Sigmoid colon (tissue), 4 donors: ENCODE measurements around the gene RASA4.
"Not testable (repeated sequence)": the region's sequence is repeated elsewhere in the genome, so short reads cannot be mapped to it uniquely, and the experiment has no call there.

ENCODE experiments used
- CTCF ChIP-seq, 4 experiments: fragments of 450-650 bp in 3 of 4; fragments of 200-600 bp in 1 of 4; IDR thresholded peaks; one replicate each; pipeline ENCODE4 v1.5.1; 2016 to 2019; ENCODE audit warnings: antibody characterized with exemption in 4 of 4, mild to moderate bottlenecking in 3 of 4, moderate library complexity in 2 of 4
- EP300 ChIP-seq, 4 donors: sonication (generic); formaldehyde crosslinking; IDR thresholded peaks; one replicate each; pipeline ENCODE4 v1.6.1; 2017; ENCODE audit warnings: antibody characterized with exemption in 4 of 4
- POLR2A ChIP-seq, 2 donors: fragments of 450-650 bp; IDR thresholded peaks; one replicate each; pipeline ENCODE4 v1.6.1; 2016; ENCODE audit warnings: antibody characterized with exemption in 2 of 2, mild to moderate bottlenecking in 2 of 2, moderate library complexity in 2 of 2

GRCh38 chr7:102635354-102635753, 18.8 kb upstream of the RASA4 start:
- TF ChIP-seq CTCF, POLR2A, EP300 (IDR thresholded peaks at IDR 0.05): not testable (repeated sequence)
